Hepatocyte (in vitro differentiated cells): Measurements from ENCODE around the gene MTG2.

Experiments
- CTCF ChIP-seq: fragments of 200-600 bp; sonication (generic); IDR thresholded peaks from 2 replicates; pipeline ENCODE4 v1.5.1; 2016; ENCODE audit warnings: antibody characterized with exemption, mild to moderate bottlenecking; ENCODE audit not compliant: poor library complexity
- EZH2 ChIP-seq: fragments of 200-600 bp; sonication (generic); IDR thresholded peaks from 2 replicates; pipeline ENCODE4 v1.6.1; 2016; ENCODE audit warnings: antibody characterized with exemption, mild to moderate bottlenecking, borderline replicate concordance
- EZH2phosphoT487 ChIP-seq: fragments of 200-600 bp; sonication (generic); IDR thresholded peaks from one replicate; pipeline ENCODE4 v1.6.1; 2018; ENCODE audit warnings: antibody characterized with exemption, mild to moderate bottlenecking, low read depth, moderate library complexity; ENCODE audit not compliant: unreplicated experiment, severe bottlenecking

DNA sequence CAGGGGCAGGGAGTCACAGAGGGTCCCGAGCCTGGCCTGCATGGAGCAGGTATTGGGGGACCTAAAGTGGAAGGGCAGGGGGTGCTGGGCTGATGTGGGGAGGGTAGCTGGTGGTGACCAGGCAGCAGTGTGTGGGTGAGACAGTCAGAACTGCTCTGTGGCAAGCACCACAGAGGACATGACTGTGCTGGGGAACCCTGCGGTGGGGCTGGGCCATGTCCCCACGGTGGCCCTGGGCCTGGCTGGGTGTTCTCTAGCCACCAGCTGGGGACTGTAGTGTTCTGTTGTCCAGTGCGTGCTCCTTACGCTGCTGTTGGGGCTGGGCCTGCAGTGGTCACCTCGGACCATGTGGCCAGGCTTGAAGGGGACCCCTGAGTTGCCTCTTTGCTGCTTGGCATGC lies 35.7 kb upstream of the MTG2 start:
- TF ChIP-seq CTCF (no peak), EZH2 (no peak), EZH2phosphoT487 (no peak)
